H4 (cell line): ENCODE data around the gene VARS1. TPM values are rescaled to one million over a fixed set of nuclear protein-coding genes. Genes with fewer than 3 reads are reported as not detected.
A peak's percentile ranks its signal among the peaks of the same experiment; 100 is the strongest.

Experiments
- DNase-seq: peaks from one replicate; pipeline ENCODE4 v3.0.0-alpha.2; 2015; ENCODE audit warnings: low spot score
- total RNA-seq: library from RNA; depleted of rRNA; stranded (reverse); fragments of >200 nt; shearing (Covaris generic); gene quantifications from 2 replicates; pipeline ENCODE4 v1.2.3, GENCODE V29; 2014

VARS1 gene
- total RNA-seq, 1 experiment from 2014 or later: 37.5 TPM

- no peak for DNase-seq
Measured at GRCh38 chr6:31771992-31772358, 23.6 kb downstream of the VARS1 start.

- DNase-seq: no peak
Measured at GRCh38 chr6:31770860-31771259, 24.7 kb downstream of the VARS1 start.

- DNase-seq: no peak
Measured at GRCh38 chr6:31769684-31770371, 25.7 kb downstream of the VARS1 start.

GRCh38 chr6:31768363-31769257 is 26.9 kb downstream of the VARS1 start:
- DNase-seq: no peak

- DNase-seq: no peak
Measured at GRCh38 chr6:31767096-31767645, 28.4 kb downstream of the VARS1 start.

GRCh38 chr6:31765910-31766794 is 29.4 kb downstream of the VARS1 start:
- no peak for DNase-seq

GRCh38 chr6:31765559-31765909 is 30.0 kb downstream of the VARS1 start:
- no peak for DNase-seq

- DNase-seq: no peak
Measured at GRCh38 chr6:31764198-31764597, 31.4 kb downstream of the VARS1 start.

- no peak for DNase-seq
Measured at GRCh38 chr6:31763619-31763940, 32.0 kb downstream of the VARS1 start.

GRCh38 chr6:31762878-31763618 is 32.5 kb downstream of the VARS1 start:
- DNase-seq: no peak

GRCh38 chr6:31762356-31762755 is 33.2 kb downstream of the VARS1 start, which contains the start of gene SAPCD1:
Gene SAPCD1 (plus strand): TSS chr6:31762656. CDS start chr6:31763055, 399 bp downstream.
- DNase-seq: no peak

- no peak for DNase-seq
Measured at GRCh38 chr6:31761343-31761742, 34.2 kb downstream of the VARS1 start.

GRCh38 chr6:31760790-31761189 is 34.8 kb downstream of the VARS1 start:
- no peak for DNase-seq

GRCh38 chr6:31758281-31758680 is 37.3 kb downstream of the VARS1 start:
- no peak for DNase-seq

- no peak for DNase-seq
Measured at GRCh38 chr6:31752739-31753319, 42.7 kb downstream of the VARS1 start.

GRCh38 chr6:31750411-31751022 is 45.0 kb downstream of the VARS1 start:
- DNase-seq: peak; percentile 52

- no peak for DNase-seq
Measured at GRCh38 chr6:31749301-31750036, 46.1 kb downstream of the VARS1 start.
